Chondrocyte (in vitro differentiated cells): ENCODE measurements around the gene FGF5. TPM values are rescaled to one million over a fixed set of nuclear protein-coding genes. Genes with fewer than 3 reads are reported as not detected.

Source experiments
- DNase-seq: peaks from one replicate; pipeline ENCODE4 v3.0.0; 2021; ENCODE audit warnings: mixed read lengths, low spot score
- H3K27ac Mint-ChIP-seq: one replicate; pipeline ENCODE4 v1.8.0; 2021; ENCODE audit warnings: mild to moderate bottlenecking, moderate library complexity, mixed read lengths; ENCODE audit not compliant: unreplicated experiment
- H3K27me3 Mint-ChIP-seq: 2 replicates; pipeline ENCODE4 v1.8.0; 2021; ENCODE audit warnings: low read depth, mixed read lengths
- H3K36me3 Mint-ChIP-seq: 2 replicates; pipeline ENCODE4 v1.8.0; 2021; ENCODE audit warnings: low read depth, mixed read lengths
- H3K4me1 Mint-ChIP-seq: 2 replicates; pipeline ENCODE4 v1.8.0; 2021; ENCODE audit warnings: low read depth, mild to moderate bottlenecking, mixed read lengths
- H3K4me3 Mint-ChIP-seq: one replicate; pipeline ENCODE4 v1.8.0; 2021; ENCODE audit warnings: mild to moderate bottlenecking, moderate library complexity, mixed read lengths; ENCODE audit not compliant: unreplicated experiment
- H3K9me3 Mint-ChIP-seq: 2 replicates; pipeline ENCODE4 v1.8.0; 2021; ENCODE audit warnings: low read depth, mixed read lengths
- CTCF ChIP-seq: fragments of 200-600 bp; sonication (generic); IDR thresholded peaks from 2 replicates; pipeline ENCODE4 v1.5.0; 2021; ENCODE audit warnings: antibody characterized with exemption, mild to moderate bottlenecking, moderate library complexity
- total RNA-seq: library from RNA; stranded (reverse); gene quantifications from 3 replicates; pipeline ENCODE4 v1.2.1, GENCODE V29; 2021

The FGF5 gene
- total RNA-seq, 1 donor from 2014 or later, result 4.5 TPM

DNA sequence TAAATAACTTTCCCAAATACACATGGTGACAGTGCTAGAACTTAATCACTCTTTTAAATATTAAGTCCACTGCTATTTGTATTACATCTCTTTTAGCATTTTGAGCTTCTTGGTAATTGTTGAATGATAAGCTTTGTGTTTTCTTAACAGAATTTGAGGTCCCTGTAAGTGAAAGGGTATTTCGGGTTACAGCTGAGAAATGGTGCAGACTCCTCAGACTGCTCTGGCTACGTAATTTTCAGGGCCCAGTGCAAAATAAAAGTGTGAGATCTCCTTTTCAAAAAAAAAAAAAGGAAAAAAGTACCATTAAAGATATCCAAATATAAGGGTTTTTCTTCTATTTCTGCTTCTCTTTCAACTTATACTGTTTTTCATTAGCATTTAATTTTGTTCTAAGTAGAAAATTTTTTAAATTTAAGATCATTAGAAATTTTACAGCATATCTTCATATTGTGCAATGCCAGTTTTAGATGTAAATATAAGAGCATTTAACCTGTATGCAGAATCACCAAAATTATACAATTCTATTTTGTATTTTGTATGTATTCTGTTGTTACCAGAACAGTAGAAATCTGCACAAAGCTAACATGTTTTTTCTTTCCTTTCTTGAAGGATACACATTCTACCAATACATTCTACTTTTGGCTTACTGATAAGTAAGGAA is 33.6 kb upstream of the FGF5 start:
- Mint-ChIP-seq H3K27ac (no peak overlapping the region), H3K27me3 (no peaks in the 10 kb centered on the region), H3K36me3 (no peaks in the 10 kb centered on the region), H3K9me3 (no peaks in the 10 kb centered on the region), H3K4me3 (no peak overlapping the region), H3K4me1 (peaks cover 30% of the 10 kb centered on the region)
- no peak for TF ChIP-seq CTCF
- DNase-seq, result no peak

- no peaks in the 10 kb centered on the region for H3K9me3 Mint-ChIP-seq
Observed at GRCh38 chr4:80233390-80233789, 33.1 kb upstream of the FGF5 start.

GRCh38 chr4:80235451-80235850 is 31.0 kb upstream of the FGF5 start:
- Mint-ChIP-seq H3K27me3 (no peaks in the 10 kb centered on the region), H3K9me3 (no peaks in the 10 kb centered on the region), H3K27ac (peak overlapping the region; percentile 91), H3K4me1 (peaks cover 30% of the 10 kb centered on the region), H3K36me3 (no peaks in the 10 kb centered on the region), H3K4me3 (no peak overlapping the region)
- no peak for TF ChIP-seq CTCF
- no peak for DNase-seq

More at GRCh38 chr4:80233390-80233789, 33.1 kb upstream of the FGF5 start:
- no peak for TF ChIP-seq CTCF
- Mint-ChIP-seq H3K36me3 (no peaks in the 10 kb centered on the region), H3K4me1 (peaks cover 30% of the 10 kb centered on the region), H3K27me3 (no peaks in the 10 kb centered on the region), H3K27ac (no peak overlapping the region), H3K4me3 (no peak overlapping the region)
- no peak for DNase-seq

- Mint-ChIP-seq H3K27ac (no peak overlapping the region), H3K9me3 (no peaks in the 10 kb centered on the region), H3K27me3 (no peaks in the 10 kb centered on the region), H3K4me1 (peaks cover 30% of the 10 kb centered on the region), H3K36me3 (no peaks in the 10 kb centered on the region), H3K4me3 (peak overlapping the region; percentile 33)
- TF ChIP-seq CTCF, result no peak
- DNase-seq, result no peak
Observed at GRCh38 chr4:80237992-80238391, 28.5 kb upstream of the FGF5 start.

DNA sequence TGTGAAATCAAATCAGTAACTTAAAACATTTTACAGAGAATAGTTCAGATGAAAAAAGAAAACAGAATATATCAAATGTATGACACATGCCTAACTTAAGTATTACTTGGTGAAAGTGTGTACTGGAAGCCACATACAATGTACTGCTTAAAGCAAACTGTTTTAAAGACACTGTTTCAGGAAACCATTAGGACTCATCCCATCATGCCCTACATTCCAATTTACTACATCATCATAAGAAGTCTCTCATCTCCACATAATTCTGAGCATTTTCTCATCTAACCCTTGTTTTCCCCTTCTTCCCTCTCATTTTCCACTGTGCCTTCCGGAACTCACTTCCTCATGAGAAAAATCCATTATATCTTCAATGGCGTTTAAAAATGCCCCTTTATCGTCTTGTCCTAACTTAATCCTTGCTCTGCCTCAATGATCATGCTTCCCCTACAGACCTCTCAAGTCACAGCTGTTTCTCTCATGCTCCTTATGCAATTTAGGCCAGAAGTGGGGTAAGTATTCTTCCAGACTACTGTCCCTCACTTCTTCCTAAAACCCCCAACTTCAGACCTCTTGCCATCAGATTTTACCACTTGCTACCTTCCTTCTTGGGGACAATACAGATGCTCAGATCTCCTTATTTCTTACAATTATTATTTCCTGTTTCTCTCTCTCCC is 26.8 kb upstream of the FGF5 start:
- H3K4me3 Mint-ChIP-seq, result no peak overlapping the region
- peaks cover 1% of the 10 kb centered on the region for H3K27me3 Mint-ChIP-seq
- H3K27ac Mint-ChIP-seq, result no peak overlapping the region
- H3K36me3 Mint-ChIP-seq, result no peaks in the 10 kb centered on the region
- no peak for TF ChIP-seq CTCF
- no peaks in the 10 kb centered on the region for H3K9me3 Mint-ChIP-seq
- peaks cover 27% of the 10 kb centered on the region for H3K4me1 Mint-ChIP-seq
- DNase-seq, result no peak
